ENCODE measurements around the gene PRPSAP2.

PRPSAP2 gene

DNA sequence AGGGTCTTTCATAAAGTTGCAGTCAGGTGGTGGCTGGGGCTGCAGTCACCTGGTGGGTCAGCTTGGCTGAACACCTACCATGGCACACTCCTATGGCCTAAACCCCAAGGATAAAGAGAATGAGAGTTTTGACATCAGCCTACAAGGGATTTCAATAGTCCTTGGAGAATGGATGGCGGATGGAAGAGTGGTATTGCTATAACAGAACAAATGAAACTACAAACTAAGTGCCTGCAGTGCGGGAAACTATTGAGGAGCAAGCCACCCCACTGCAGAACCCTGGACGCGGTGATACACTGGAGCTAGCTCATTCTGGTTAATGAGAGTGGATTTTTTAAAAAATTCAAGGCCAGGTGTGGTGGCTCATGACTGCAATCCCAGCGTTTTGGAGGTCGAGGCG, 3.0 kb upstream of the PRPSAP2 start:
- Histone ChIP-seq H3K4me2 (ENCODE audit: low read length) (peak overlapping the region; percentile 74), H3K27ac (ENCODE audit: low read depth, low read length) (no peak overlapping the region; the same call in 1 of the 2 replicates)

GRCh38 chr17:18855831-18856569, 1.9 kb upstream of the PRPSAP2 start:
- peaks cover 19% of the 10 kb centered on the region for H3F3A ChIP-seq (ENCODE audit: control insufficient read depth, insufficient read depth)
- no peaks in the 10 kb centered on the region for H3K27me3 ChIP-seq (ENCODE audit: control insufficient read depth, low read length)
- no peaks in the 10 kb centered on the region for H3K9me3 ChIP-seq (ENCODE audit: control insufficient read depth, insufficient read depth, low read length)
- TF ChIP-seq, protein P1, sequence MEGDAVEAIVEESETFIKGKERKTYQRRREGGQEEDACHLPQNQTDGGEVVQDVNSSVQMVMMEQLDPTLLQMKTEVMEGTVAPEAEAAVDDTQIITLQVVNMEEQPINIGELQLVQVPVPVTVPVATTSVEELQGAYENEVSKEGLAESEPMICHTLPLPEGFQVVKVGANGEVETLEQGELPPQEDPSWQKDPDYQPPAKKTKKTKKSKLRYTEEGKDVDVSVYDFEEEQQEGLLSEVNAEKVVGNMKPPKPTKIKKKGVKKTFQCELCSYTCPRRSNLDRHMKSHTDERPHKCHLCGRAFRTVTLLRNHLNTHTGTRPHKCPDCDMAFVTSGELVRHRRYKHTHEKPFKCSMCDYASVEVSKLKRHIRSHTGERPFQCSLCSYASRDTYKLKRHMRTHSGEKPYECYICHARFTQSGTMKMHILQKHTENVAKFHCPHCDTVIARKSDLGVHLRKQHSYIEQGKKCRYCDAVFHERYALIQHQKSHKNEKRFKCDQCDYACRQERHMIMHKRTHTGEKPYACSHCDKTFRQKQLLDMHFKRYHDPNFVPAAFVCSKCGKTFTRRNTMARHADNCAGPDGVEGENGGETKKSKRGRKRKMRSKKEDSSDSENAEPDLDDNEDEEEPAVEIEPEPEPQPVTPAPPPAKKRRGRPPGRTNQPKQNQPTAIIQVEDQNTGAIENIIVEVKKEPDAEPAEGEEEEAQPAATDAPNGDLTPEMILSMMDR (IDR thresholded peaks at IDR 0.05; ENCODE audit: low read depth, low read length, poor library complexity, severe bottlenecking): no peak
- TF ChIP-seq EZH2phosphoT487 (IDR thresholded peaks at IDR 0.05; ENCODE audit: borderline replicate concordance, low read length): no peak
- peaks cover 61% of the 10 kb centered on the region for H3K36me3 ChIP-seq (ENCODE audit: control insufficient read depth, low read length)
- peak overlapping the region; percentile 74 for H3K4me2 ChIP-seq (ENCODE audit: low read length)
- peak overlapping the region; percentile 74 for H3K4me3 ChIP-seq (ENCODE audit: low read length)
- H3K4me1 ChIP-seq (ENCODE audit: control insufficient read depth, low read length): peaks cover 64% of the 10 kb centered on the region
- H3K27ac ChIP-seq (ENCODE audit: low read depth, low read length): peak overlapping the region; percentile 22
- peaks cover 72% of the 10 kb centered on the region for H3K79me2 ChIP-seq (ENCODE audit: control insufficient read depth, low read length)
- no peaks in the 10 kb centered on the region for H4K20me1 ChIP-seq (ENCODE audit: control insufficient read depth, insufficient read depth, low read depth, low read length)
- no peaks in the 10 kb centered on the region for H3K9me2 ChIP-seq (replicated peaks; ENCODE audit: control insufficient read depth, low read length)

More for the DNA sequence above, 3.0 kb upstream of the PRPSAP2 start:
- H4K20me1 ChIP-seq (ENCODE audit: control insufficient read depth, insufficient read depth, low read depth, low read length): no peaks in the 10 kb centered on the region
- peaks cover 23% of the 10 kb centered on the region for H3F3A ChIP-seq (ENCODE audit: control insufficient read depth, insufficient read depth)
- peak overlapping the region; percentile 74 for H3K4me3 ChIP-seq (ENCODE audit: low read length)
- H3K9me2 ChIP-seq (replicated peaks; ENCODE audit: control insufficient read depth, low read length): no peaks in the 10 kb centered on the region
- peaks cover 61% of the 10 kb centered on the region for H3K36me3 ChIP-seq (ENCODE audit: control insufficient read depth, low read length)
- TF ChIP-seq, protein P1 (IDR thresholded peaks at IDR 0.05; ENCODE audit: low read depth, low read length, poor library complexity, severe bottlenecking): no peak
- no peak for TF ChIP-seq EZH2phosphoT487 (IDR thresholded peaks at IDR 0.05; ENCODE audit: borderline replicate concordance, low read length)
- H3K79me2 ChIP-seq (ENCODE audit: control insufficient read depth, low read length): peaks cover 72% of the 10 kb centered on the region
- H3K4me1 ChIP-seq (ENCODE audit: control insufficient read depth, low read length): peaks cover 64% of the 10 kb centered on the region
- H3K9me3 ChIP-seq (ENCODE audit: control insufficient read depth, insufficient read depth, low read length): no peaks in the 10 kb centered on the region
- H3K27me3 ChIP-seq (ENCODE audit: control insufficient read depth, low read length): no peaks in the 10 kb centered on the region

- Histone ChIP-seq H3K27me3 (ENCODE audit: control insufficient read depth, low read length) (no peaks in the 10 kb centered on the region), H3K9me3 (ENCODE audit: control insufficient read depth, insufficient read depth, low read length) (no peaks in the 10 kb centered on the region), H4K20me1 (ENCODE audit: control insufficient read depth, insufficient read depth, low read depth, low read length) (peaks cover 2% of the 10 kb centered on the region; the same call in 1 of the 2 replicates), H3K27ac (ENCODE audit: low read depth, low read length) (peak overlapping the region; percentile 22), H3K4me1 (ENCODE audit: control insufficient read depth, low read length) (peaks cover 65% of the 10 kb centered on the region), H3K9me2 (replicated peaks; ENCODE audit: control insufficient read depth, low read length) (no peaks in the 10 kb centered on the region), H3K4me3 (ENCODE audit: low read length) (peak overlapping the region; percentile 74), H3K4me2 (ENCODE audit: low read length) (peak overlapping the region; percentile 74), H3K79me2 (ENCODE audit: control insufficient read depth, low read length) (peaks cover 74% of the 10 kb centered on the region), H3F3A (ENCODE audit: control insufficient read depth, insufficient read depth) (peaks cover 19% of the 10 kb centered on the region), H3K36me3 (ENCODE audit: control insufficient read depth, low read length) (peaks cover 64% of the 10 kb centered on the region)
- TF ChIP-seq EZH2phosphoT487 (IDR thresholded peaks at IDR 0.05; ENCODE audit: borderline replicate concordance, low read length): no peak
- TF ChIP-seq, protein P1 (IDR thresholded peaks at IDR 0.05; ENCODE audit: low read depth, low read length, poor library complexity, severe bottlenecking): no peak
Measured at GRCh38 chr17:18856570-18856915, 1.4 kb upstream of the PRPSAP2 start.

Data from DOHH2 (cell line).